SK-N-SH (cell line): ENCODE measurements around the gene C12orf75.

Source experiments
- EP300 ChIP-seq, 2 experiments: IDR thresholded peaks; 2 replicates each; pipeline versions ENCODE4 v1.4.0 to v1.6.1; 2012; ENCODE audit warnings: borderline replicate concordance in 1 of 2, low read depth in 1 of 2, low read length in 1 of 2
- FOXJ3 ChIP-seq: sonication (generic); formaldehyde crosslinking; IDR thresholded peaks from 2 replicates; pipeline ENCODE4 v1.5.1; 2020; ENCODE audit warnings: mild to moderate bottlenecking, missing genetic modification reagents
- POLR2AphosphoS5 ChIP-seq: IDR thresholded peaks from 2 replicates; pipeline ENCODE4 v1.6.1; 2012; ENCODE audit warnings: low read depth, low read length
- YY1 ChIP-seq: IDR thresholded peaks from 2 replicates; pipeline ENCODE4 v1.4.0; 2012; ENCODE audit warnings: low read depth, mild to moderate bottlenecking
- TF ChIP-seq, protein P1 (sequence below): IDR thresholded peaks from 2 replicates; pipeline ENCODE4 v1.4.0; 2012; ENCODE audit warnings: low read depth, borderline replicate concordance

- TF ChIP-seq POLR2AphosphoS5 = no peak
- TF ChIP-seq, protein P1, sequence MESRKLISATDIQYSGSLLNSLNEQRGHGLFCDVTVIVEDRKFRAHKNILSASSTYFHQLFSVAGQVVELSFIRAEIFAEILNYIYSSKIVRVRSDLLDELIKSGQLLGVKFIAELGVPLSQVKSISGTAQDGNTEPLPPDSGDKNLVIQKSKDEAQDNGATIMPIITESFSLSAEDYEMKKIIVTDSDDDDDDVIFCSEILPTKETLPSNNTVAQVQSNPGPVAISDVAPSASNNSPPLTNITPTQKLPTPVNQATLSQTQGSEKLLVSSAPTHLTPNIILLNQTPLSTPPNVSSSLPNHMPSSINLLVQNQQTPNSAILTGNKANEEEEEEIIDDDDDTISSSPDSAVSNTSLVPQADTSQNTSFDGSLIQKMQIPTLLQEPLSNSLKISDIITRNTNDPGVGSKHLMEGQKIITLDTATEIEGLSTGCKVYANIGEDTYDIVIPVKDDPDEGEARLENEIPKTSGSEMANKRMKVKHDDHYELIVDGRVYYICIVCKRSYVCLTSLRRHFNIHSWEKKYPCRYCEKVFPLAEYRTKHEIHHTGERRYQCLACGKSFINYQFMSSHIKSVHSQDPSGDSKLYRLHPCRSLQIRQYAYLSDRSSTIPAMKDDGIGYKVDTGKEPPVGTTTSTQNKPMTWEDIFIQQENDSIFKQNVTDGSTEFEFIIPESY = no peak
- TF ChIP-seq EP300 (IDR thresholded peaks at IDR 0.05; ENCODE audit: borderline replicate concordance in 1 of 2, low read depth in 1 of 2, low read length in 1 of 2) = no peak
- TF ChIP-seq YY1 = no peak
- no peak for TF ChIP-seq FOXJ3 (CRISPR knock-in tag)
Observed at GRCh38 chr12:105352052-105352451, 21.6 kb downstream of the C12orf75 start.
